ENCODE data around the gene B3GAT1.

DNA sequence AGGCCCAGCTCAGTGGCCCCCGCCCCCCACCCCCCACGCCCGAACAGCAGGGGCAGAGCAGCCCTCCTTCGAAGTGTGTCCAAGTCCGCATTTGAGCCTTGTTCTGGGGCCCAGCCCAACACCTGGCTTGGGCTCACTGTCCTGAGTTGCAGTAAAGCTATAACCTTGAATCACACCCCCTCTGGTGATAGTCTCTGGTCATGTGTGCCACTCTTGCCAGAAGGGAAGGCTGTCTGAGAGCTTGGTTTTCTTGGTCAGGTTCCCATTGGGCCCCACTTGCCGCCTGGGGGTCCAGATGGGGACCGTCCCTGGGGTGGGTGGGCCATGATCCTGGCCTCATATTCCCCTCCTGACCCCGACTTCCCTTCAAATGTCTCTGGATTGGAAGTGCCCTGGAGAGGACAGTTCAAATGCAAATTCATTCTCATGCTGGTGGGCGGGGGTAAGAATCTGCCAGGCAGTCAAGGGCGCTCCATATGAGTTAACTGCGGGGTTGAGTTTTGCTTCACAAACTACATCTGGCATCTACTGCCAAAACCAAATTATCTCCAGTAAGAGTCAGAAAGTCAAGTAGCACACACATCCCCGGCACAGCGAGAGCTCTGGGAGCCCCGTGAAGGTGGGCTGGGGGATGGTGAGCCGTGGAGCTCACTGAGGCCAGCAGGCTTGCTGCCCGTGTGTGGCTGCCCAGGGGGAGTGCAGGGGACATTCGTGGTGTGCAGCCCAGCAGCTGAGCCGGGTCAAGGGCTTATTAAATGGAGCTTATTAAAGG, 35.7 kb downstream of the B3GAT1 start:
- TF ChIP-seq JUNB (IDR thresholded peaks at IDR 0.05; ENCODE audit: unreplicated experiment) = no peak
- no peak for TF ChIP-seq EZH2phosphoT487 (IDR thresholded peaks at IDR 0.05; ENCODE audit: unreplicated experiment)
- TF ChIP-seq, protein P1, sequence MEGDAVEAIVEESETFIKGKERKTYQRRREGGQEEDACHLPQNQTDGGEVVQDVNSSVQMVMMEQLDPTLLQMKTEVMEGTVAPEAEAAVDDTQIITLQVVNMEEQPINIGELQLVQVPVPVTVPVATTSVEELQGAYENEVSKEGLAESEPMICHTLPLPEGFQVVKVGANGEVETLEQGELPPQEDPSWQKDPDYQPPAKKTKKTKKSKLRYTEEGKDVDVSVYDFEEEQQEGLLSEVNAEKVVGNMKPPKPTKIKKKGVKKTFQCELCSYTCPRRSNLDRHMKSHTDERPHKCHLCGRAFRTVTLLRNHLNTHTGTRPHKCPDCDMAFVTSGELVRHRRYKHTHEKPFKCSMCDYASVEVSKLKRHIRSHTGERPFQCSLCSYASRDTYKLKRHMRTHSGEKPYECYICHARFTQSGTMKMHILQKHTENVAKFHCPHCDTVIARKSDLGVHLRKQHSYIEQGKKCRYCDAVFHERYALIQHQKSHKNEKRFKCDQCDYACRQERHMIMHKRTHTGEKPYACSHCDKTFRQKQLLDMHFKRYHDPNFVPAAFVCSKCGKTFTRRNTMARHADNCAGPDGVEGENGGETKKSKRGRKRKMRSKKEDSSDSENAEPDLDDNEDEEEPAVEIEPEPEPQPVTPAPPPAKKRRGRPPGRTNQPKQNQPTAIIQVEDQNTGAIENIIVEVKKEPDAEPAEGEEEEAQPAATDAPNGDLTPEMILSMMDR (conservative IDR thresholded peaks at IDR 0.05; ENCODE audit: low read depth in 2 of 2) = no peak
- TF ChIP-seq NANOG (IDR thresholded peaks at IDR 0.05; ENCODE audit: borderline replicate concordance) = no peak
- TF ChIP-seq POLR2AphosphoS5 (IDR thresholded peaks at IDR 0.05; ENCODE audit: low read depth) = no peak
- no peak for TF ChIP-seq EZH2 (IDR thresholded peaks at IDR 0.05; ENCODE audit: low read depth, unreplicated experiment)
- TF ChIP-seq, protein P2, sequence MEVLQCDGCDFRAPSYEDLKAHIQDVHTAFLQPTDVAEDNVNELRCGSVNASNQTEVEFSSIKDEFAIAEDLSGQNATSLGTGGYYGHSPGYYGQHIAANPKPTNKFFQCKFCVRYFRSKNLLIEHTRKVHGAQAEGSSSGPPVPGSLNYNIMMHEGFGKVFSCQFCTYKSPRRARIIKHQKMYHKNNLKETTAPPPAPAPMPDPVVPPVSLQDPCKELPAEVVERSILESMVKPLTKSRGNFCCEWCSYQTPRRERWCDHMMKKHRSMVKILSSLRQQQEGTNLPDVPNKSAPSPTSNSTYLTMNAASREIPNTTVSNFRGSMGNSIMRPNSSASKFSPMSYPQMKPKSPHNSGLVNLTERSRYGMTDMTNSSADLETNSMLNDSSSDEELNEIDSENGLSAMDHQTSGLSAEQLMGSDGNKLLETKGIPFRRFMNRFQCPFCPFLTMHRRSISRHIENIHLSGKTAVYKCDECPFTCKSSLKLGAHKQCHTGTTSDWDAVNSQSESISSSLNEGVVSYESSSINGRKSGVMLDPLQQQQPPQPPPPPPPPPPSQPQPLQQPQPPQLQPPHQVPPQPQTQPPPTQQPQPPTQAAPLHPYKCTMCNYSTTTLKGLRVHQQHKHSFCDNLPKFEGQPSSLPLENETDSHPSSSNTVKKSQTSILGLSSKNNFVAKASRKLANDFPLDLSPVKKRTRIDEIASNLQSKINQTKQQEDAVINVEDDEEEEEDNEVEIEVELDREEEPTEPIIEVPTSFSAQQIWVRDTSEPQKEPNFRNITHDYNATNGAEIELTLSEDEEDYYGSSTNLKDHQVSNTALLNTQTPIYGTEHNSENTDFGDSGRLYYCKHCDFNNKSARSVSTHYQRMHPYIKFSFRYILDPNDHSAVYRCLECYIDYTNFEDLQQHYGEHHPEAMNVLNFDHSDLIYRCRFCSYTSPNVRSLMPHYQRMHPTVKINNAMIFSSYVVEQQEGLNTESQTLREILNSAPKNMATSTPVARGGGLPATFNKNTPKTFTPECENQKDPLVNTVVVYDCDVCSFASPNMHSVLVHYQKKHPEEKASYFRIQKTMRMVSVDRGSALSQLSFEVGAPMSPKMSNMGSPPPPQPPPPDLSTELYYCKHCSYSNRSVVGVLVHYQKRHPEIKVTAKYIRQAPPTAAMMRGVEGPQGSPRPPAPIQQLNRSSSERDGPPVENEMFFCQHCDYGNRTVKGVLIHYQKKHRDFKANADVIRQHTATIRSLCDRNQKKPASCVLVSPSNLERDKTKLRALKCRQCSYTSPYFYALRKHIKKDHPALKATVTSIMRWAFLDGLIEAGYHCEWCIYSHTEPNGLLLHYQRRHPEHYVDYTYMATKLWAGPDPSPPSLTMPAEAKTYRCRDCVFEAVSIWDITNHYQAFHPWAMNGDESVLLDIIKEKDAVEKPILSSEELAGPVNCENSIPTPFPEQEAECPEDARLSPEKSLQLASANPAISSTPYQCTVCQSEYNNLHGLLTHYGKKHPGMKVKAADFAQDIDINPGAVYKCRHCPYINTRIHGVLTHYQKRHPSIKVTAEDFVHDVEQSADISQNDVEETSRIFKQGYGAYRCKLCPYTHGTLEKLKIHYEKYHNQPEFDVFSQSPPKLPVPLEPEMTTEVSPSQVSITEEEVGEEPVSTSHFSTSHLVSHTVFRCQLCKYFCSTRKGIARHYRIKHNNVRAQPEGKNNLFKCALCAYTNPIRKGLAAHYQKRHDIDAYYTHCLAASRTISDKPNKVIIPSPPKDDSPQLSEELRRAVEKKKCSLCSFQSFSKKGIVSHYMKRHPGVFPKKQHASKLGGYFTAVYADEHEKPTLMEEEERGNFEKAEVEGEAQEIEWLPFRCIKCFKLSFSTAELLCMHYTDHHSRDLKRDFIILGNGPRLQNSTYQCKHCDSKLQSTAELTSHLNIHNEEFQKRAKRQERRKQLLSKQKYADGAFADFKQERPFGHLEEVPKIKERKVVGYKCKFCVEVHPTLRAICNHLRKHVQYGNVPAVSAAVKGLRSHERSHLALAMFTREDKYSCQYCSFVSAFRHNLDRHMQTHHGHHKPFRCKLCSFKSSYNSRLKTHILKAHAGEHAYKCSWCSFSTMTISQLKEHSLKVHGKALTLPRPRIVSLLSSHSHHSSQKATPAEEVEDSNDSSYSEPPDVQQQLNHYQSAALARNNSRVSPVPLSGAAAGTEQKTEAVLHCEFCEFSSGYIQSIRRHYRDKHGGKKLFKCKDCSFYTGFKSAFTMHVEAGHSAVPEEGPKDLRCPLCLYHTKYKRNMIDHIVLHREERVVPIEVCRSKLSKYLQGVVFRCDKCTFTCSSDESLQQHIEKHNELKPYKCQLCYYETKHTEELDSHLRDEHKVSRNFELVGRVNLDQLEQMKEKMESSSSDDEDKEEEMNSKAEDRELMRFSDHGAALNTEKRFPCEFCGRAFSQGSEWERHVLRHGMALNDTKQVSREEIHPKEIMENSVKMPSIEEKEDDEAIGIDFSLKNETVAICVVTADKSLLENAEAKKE (CRISPR knock-in tag; IDR thresholded peaks at IDR 0.05) = no peak
- TF ChIP-seq CREB1 (CRISPR knock-in tag; IDR thresholded peaks at IDR 0.05; ENCODE audit: low read depth) = no peak
- TF ChIP-seq, protein P3, sequence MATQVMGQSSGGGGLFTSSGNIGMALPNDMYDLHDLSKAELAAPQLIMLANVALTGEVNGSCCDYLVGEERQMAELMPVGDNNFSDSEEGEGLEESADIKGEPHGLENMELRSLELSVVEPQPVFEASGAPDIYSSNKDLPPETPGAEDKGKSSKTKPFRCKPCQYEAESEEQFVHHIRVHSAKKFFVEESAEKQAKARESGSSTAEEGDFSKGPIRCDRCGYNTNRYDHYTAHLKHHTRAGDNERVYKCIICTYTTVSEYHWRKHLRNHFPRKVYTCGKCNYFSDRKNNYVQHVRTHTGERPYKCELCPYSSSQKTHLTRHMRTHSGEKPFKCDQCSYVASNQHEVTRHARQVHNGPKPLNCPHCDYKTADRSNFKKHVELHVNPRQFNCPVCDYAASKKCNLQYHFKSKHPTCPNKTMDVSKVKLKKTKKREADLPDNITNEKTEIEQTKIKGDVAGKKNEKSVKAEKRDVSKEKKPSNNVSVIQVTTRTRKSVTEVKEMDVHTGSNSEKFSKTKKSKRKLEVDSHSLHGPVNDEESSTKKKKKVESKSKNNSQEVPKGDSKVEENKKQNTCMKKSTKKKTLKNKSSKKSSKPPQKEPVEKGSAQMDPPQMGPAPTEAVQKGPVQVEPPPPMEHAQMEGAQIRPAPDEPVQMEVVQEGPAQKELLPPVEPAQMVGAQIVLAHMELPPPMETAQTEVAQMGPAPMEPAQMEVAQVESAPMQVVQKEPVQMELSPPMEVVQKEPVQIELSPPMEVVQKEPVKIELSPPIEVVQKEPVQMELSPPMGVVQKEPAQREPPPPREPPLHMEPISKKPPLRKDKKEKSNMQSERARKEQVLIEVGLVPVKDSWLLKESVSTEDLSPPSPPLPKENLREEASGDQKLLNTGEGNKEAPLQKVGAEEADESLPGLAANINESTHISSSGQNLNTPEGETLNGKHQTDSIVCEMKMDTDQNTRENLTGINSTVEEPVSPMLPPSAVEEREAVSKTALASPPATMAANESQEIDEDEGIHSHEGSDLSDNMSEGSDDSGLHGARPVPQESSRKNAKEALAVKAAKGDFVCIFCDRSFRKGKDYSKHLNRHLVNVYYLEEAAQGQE (IDR thresholded peaks at IDR 0.05; ENCODE audit: unreplicated experiment) = no peak
- TF ChIP-seq, protein P4, sequence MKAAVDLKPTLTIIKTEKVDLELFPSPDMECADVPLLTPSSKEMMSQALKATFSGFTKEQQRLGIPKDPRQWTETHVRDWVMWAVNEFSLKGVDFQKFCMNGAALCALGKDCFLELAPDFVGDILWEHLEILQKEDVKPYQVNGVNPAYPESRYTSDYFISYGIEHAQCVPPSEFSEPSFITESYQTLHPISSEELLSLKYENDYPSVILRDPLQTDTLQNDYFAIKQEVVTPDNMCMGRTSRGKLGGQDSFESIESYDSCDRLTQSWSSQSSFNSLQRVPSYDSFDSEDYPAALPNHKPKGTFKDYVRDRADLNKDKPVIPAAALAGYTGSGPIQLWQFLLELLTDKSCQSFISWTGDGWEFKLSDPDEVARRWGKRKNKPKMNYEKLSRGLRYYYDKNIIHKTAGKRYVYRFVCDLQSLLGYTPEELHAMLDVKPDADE (IDR thresholded peaks at IDR 0.05) = no peak
- TF ChIP-seq STAT1 (IDR thresholded peaks at IDR 0.05; ENCODE audit: unreplicated experiment) = no peak
